Coronary artery (tissue), 2 donors: ENCODE data around the gene SGMS1.

ENCODE experiments used
- DNase-seq: peaks from one replicate; pipeline ENCODE4 v3.0.0-alpha.2; 2017; ENCODE audit warnings: low spot score
- H3K27ac ChIP-seq, 2 donors: fragments of 200-600 bp; sonication (generic); one replicate each; pipeline ENCODE4 v1.5.1; 2016 to 2019
- H3K4me3 ChIP-seq: fragments of 200-600 bp; sonication (generic); 2 replicates; pipeline ENCODE4 v1.5.1; 2016; ENCODE audit warnings: mild to moderate bottlenecking, moderate library complexity
- TF ChIP-seq, protein P1 (sequence below): fragments of 200-600 bp; sonication (generic); IDR thresholded peaks from one replicate; pipeline ENCODE4 v1.5.1; 2019; ENCODE audit warnings: antibody characterized with exemption

The SGMS1 gene

DNA sequence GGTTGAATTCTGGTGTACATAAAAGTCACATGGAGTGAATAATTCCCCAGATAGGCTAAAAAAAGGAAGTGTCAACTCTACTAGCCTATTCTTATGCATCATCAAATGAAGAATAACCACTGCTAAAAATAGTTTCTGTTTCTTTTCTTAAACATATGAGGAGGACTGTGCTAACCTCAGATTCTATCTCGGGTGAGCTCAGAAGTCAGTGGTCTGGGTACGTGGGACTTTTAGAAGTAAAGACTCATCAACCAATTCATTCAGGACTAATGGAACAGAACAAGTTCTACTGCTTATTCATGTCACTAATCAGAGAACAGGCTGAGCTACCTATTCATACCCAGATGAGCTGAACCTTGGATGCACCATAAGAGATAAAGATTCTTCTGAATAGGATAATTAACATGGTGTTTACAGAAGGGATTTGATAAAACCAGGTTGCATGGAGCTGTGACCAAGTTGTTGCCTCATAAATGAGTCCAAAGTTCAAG lies 362.9 kb downstream of the SGMS1 start:
- H3K27ac ChIP-seq, result no peak overlapping the region
- no peak for DNase-seq
- TF ChIP-seq, protein P1, sequence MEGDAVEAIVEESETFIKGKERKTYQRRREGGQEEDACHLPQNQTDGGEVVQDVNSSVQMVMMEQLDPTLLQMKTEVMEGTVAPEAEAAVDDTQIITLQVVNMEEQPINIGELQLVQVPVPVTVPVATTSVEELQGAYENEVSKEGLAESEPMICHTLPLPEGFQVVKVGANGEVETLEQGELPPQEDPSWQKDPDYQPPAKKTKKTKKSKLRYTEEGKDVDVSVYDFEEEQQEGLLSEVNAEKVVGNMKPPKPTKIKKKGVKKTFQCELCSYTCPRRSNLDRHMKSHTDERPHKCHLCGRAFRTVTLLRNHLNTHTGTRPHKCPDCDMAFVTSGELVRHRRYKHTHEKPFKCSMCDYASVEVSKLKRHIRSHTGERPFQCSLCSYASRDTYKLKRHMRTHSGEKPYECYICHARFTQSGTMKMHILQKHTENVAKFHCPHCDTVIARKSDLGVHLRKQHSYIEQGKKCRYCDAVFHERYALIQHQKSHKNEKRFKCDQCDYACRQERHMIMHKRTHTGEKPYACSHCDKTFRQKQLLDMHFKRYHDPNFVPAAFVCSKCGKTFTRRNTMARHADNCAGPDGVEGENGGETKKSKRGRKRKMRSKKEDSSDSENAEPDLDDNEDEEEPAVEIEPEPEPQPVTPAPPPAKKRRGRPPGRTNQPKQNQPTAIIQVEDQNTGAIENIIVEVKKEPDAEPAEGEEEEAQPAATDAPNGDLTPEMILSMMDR, result no peak
- no peak overlapping the region for H3K4me3 ChIP-seq
